HUDEP-2 (cell line): Measurements from ENCODE around the gene PHLDB2.

ENCODE experiments used
- DNase-seq, 76 experiments: peaks; one replicate each; lab custom pipeline; 2025; ENCODE audit not compliant: unreplicated experiment in 76 of 76; lab: John Stamatoyannopoulos, UW

The PHLDB2 gene

DNA sequence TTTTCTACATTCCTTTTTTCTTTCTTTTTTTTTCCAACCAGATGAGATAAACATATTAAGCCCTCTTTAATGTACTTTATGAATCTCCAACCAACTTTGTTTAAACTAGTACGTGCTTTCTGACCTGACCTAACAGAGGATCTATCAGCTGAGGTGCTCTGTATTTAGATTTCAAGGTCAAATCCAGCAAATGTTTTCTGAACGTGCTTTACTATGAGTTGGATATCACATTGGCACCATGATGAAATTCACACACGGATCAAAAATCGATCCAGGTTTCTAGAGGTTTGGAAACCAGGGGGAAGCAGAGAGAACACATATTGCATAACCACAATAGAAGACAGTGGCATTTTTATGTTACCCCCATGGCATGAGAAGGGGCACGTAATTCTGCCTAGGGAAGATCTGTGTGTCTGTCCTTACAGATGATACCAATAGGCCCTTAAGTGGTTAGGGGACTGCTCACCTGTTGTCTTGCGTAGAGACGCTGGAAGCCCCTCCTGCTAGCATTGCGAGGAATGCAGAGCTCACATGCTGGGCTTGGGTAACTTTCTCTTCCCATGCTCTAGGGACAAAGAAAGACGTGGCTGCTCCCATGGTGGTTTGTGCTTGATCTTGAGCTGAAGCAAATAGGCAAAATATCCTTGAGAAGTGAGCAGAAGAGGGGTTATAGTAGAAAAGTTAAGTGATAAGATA lies 60.5 kb downstream of the PHLDB2 start:
- DNase-seq = no peak

- DNase-seq = no peak
Measured at GRCh38 chr3:111921181-111921580, 62.1 kb downstream of the PHLDB2 start.

GRCh38 chr3:111923095-111923771 lies 64.2 kb downstream of the PHLDB2 start:
- DNase-seq = no peak

- DNase-seq = no peak
Measured at GRCh38 chr3:111923806-111924205, 64.7 kb downstream of the PHLDB2 start.

DNA sequence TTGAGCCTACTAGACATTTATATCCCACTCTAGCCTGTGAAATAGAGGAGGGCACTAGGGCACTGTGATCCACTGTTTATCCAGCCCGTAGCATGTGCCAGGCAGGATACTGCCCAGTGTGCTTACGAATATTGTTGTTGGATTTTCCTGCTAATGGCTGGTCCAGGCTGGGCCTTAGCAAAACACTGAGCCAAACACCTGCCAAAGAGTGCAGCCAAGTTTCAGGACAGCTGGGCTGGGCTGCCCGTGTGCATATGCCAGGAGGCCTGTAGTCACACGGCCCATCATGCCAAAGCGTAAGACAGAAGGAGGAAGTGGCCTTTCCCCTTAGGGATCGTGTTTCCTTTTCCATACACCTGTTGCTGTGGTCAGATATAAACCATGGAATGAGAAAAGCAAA lies 65.2 kb downstream of the PHLDB2 start:
- DNase-seq = no peak

GRCh38 chr3:111926266-111926676 lies 67.2 kb downstream of the PHLDB2 start:
- no peak for DNase-seq

DNA sequence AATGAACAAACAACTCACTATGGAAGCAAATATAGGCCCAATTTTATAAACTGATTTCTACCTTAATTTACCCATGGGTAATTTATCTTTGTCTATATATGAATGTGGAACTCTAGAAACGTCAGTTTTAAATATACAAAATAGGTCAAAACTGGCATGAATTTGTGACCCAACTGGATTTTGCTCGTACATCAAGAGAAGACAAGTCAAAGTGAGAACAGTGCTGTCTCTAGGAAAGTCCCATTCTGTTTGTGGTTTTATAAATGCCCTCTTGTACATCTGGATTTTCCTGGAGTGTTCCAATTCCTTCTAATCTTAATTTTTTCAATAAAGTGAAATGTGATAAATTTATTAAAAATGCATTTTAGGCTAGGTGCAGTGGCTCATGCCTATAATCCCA lies 69.5 kb downstream of the PHLDB2 start:
- DNase-seq = no peak

GRCh38 chr3:111929484-111929883 lies 70.4 kb downstream of the PHLDB2 start:
- no peak for DNase-seq

GRCh38 chr3:111932946-111933345 lies 73.9 kb downstream of the PHLDB2 start:
- DNase-seq = no peak

DNA sequence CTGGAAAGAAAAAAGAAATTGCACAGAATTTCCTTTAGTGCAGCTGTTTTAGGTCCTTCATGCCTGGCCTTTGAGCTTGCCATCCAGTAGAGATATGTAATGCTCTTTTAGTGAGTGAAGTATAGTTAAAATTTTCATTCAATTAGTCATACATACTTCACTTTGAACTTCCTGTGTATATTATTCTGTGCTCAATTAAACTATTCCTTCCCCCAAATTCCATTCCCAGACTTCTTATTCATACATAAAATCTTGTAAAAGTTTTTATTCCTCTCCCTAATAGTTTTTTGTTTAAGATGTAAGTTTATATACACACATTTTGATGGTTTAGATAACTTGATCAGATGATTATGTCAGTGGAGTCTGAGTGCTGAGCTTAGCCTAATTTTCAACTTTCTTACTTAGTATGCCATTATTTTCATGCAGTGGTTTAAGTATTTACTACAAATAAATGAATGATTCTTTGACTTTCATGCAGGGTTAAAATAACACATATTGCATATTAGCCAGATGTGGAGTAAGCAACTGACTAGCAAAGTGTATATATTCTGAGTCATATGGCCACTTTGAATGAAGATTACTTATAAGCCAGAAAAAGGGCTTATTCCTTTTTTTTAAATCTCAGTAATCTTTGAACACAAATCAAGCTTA lies 77.3 kb downstream of the PHLDB2 start:
- DNase-seq = no peak

- DNase-seq = no peak
Measured at GRCh38 chr3:111936967-111937366, 77.9 kb downstream of the PHLDB2 start.

DNA sequence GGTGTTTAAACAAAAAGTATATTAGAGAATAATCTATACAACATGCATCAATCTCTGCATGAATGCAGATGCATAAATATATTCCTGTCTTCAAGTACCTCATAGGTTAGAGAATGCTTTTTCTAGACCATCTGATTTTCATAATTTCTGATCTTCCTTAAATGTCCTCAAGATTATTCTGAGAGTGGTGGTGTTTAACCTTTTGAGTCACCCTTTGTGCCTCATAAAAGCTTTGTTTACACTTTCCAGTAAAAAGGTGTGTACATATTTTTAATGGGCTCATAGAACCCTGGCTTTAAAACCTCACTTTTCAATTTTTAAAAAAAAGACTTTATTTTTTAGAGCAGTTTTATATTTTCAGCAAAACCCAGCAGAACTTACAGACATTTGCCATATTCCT lies 78.8 kb downstream of the PHLDB2 start:
- no peak for DNase-seq

GRCh38 chr3:111939873-111940272 lies 80.8 kb downstream of the PHLDB2 start:
- no peak for DNase-seq

DNA sequence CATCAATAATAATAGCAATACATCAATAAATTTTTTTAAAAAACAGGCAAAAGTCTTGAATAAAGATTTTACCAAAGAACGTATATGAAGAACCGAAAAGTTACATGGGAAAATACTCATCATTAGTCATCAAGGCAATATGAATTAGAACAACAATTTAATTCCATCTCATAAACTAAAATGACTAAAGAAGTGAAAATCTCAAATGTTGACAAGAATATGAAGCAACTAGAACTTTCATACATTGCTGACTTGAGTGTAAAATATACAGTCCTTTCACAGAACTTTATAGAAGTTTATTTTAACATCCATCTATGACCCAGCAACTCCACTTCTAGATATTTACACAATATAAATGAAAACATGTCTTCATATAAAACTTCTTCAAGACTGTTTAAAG lies 84.5 kb downstream of the PHLDB2 start:
- DNase-seq = no peak

DNA sequence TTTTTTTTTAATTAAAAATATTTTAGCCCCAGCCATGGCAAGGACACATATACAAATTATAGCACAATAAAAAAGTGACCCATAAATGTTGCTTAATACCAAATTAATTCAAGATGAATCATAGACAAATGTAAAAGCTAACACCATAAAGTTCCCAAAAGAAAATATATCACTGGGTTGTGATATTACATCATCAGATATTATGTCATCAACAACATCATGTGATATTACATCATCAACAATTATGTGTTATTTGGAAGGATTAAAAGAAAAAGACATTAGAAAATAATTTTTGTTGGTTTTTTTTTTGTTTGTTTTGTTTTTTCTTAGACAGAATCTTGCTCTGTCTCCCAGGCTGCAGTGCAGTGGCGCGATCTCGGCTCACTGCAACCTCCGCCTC lies 85.3 kb downstream of the PHLDB2 start:
- no peak for DNase-seq

DNA sequence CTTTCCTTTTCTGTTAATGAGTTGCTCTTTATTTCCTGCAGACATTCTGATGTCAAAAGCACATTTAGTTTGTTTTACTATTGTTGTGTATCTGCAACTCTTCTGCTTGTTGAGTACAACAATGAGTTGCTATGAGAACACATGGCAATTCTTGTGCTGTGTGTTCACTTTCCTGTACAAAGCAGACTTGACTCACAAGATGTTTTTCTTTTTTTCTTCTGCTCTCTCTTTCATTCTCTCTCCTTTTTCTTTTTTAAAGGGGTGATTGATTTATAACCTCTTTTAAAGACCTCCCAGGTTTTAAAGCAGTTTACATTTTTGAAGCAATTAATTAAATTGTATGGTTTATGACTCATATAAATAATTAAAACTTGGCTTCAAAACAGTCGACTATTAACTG lies 88.2 kb downstream of the PHLDB2 start:
- DNase-seq = no peak

GRCh38 chr3:111948786-111949185 lies 89.7 kb downstream of the PHLDB2 start:
- DNase-seq = no peak

GRCh38 chr3:111949712-111950111 lies 90.6 kb downstream of the PHLDB2 start:
- DNase-seq = no peak

- DNase-seq = no peak
Measured at GRCh38 chr3:111951032-111951431, 92.0 kb downstream of the PHLDB2 start.

DNA sequence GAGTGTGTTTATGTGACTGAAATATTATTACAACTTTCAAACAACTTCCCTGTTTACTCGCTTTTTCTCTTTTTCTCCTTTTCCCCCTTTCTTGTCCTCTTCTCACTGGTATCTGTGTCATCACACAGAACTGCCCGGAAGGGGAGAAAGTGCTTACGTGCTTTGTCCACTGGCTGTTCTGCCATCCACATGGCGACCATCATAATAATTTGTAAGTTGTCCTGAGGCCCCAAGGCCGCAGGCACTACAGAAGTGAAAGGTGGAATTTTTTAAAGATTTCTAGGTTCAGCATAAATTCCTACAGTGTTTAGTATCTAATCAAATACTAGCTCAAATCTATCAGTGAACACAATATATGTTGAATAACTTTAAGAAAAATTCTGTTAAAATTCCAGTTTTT lies 93.0 kb downstream of the PHLDB2 start:
- no peak for DNase-seq

DNA sequence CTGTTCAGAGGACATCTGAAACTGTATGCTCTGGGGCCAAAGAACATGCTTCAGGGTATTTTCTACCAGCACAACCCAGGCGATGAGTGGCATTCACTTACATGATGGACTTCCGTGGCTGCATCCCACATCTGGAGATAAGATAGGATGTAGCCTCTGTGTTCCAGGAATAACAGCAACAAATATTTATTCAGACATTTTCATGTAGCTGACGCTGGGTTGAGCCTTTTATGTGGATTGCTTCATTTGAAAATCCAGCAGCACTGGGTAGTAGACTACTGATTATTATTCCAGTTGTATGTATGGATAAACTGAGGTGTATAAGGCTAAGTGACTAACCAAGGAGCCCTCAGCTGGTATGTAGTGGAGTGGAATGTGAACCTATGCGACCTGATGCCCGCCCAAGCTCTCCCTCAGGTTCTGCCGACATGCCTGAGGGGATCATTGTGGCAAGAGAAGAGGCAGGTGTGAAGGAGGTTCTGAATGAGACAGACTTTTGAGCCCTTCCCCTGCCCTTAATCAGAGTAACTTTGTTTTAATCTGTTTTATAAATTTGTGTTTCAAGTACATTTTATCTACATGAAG lies 93.9 kb downstream of the PHLDB2 start:
- no peak for DNase-seq
